Keratinocyte (primary cell): Measurements from ENCODE around the gene PRR33.

Experiments used
- EZH2 ChIP-seq: IDR thresholded peaks from one replicate; pipeline ENCODE4 v1.6.1; 2012; ENCODE audit warnings: inconsistent platforms, mild to moderate bottlenecking, low read length, moderate library complexity
- TF ChIP-seq, protein P1 (sequence below), 3 experiments: IDR thresholded peaks in 1 of 3; conservative IDR thresholded peaks in 1 of 3; optimal IDR thresholded peaks in 1 of 3; 2 replicates in 2 of 3; 3 replicates in 1 of 3; pipeline versions ENCODE3 to v1.5.1; 2011; ENCODE audit warnings: low read length in 3 of 3, mild to moderate bottlenecking in 3 of 3, moderate library complexity in 2 of 3, control low read depth in 1 of 3, inconsistent platforms in 1 of 3; ENCODE audit not compliant: insufficient read depth in 2 of 3; ENCODE audit errors: extremely low read depth in 1 of 3

- TF ChIP-seq, protein P1, sequence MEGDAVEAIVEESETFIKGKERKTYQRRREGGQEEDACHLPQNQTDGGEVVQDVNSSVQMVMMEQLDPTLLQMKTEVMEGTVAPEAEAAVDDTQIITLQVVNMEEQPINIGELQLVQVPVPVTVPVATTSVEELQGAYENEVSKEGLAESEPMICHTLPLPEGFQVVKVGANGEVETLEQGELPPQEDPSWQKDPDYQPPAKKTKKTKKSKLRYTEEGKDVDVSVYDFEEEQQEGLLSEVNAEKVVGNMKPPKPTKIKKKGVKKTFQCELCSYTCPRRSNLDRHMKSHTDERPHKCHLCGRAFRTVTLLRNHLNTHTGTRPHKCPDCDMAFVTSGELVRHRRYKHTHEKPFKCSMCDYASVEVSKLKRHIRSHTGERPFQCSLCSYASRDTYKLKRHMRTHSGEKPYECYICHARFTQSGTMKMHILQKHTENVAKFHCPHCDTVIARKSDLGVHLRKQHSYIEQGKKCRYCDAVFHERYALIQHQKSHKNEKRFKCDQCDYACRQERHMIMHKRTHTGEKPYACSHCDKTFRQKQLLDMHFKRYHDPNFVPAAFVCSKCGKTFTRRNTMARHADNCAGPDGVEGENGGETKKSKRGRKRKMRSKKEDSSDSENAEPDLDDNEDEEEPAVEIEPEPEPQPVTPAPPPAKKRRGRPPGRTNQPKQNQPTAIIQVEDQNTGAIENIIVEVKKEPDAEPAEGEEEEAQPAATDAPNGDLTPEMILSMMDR (optimal IDR thresholded peaks at IDR 0.05 in 1 of 3, IDR thresholded peaks at IDR 0.05 in 1 of 3, conservative IDR thresholded peaks at IDR 0.05 in 1 of 3; ENCODE audit: extremely low read depth in 1 of 3, insufficient read depth in 2 of 3, low read length in 3 of 3): no peak
- TF ChIP-seq EZH2: no peak
Observed at GRCh38 chr11:1868056-1868635, 23.5 kb downstream of the PRR33 start.
